Epithelial cell of esophagus (primary cell): Measurements from ENCODE around the gene C5orf22.
"Not testable (repeated sequence)": the region's sequence is repeated elsewhere in the genome, so short reads cannot be mapped to it uniquely, and the experiment has no call there.

Source experiments
- DNase-seq: peaks from one replicate; pipeline ENCODE4 v3.0.0; 2010; ENCODE audit warnings: low read depth
- H3K4me3 ChIP-seq: 2 replicates; pipeline ENCODE4 v1.5.1; 2011; ENCODE audit warnings: mild to moderate bottlenecking, low read length, control low read depth
- CTCF ChIP-seq: IDR thresholded peaks from 2 replicates; pipeline ENCODE4 v1.5.1; 2011; ENCODE audit warnings: low read depth, mild to moderate bottlenecking, low read length, control low read depth, inconsistent platforms; ENCODE audit not compliant: insufficient read depth; ENCODE audit errors: missing control alignments

Gene C5orf22

GRCh38 chr5:31523041-31523440 is 9.1 kb upstream of the C5orf22 start:
- H3K4me3 ChIP-seq = no peak overlapping the region
- TF ChIP-seq CTCF = no peak
- no peak for DNase-seq

- peak; percentile 27 for DNase-seq
- peak overlapping the region; percentile 98 for H3K4me3 ChIP-seq
- TF ChIP-seq CTCF = no peak
Measured at GRCh38 chr5:31530541-31531265, 1.4 kb upstream of the C5orf22 start.

GRCh38 chr5:31531543-31531887 is 586 bp upstream of the C5orf22 start:
- TF ChIP-seq CTCF = no peak
- H3K4me3 ChIP-seq = peak overlapping the region; percentile 98
- DNase-seq = peak; percentile 42

GRCh38 chr5:31534527-31535046 is 2.5 kb downstream of the C5orf22 start:
- TF ChIP-seq CTCF = no peak
- no peak overlapping the region for H3K4me3 ChIP-seq
- no peak for DNase-seq

GRCh38 chr5:31536873-31537272 is 4.8 kb downstream of the C5orf22 start:
- no peak overlapping the region for H3K4me3 ChIP-seq
- no peak for DNase-seq
- TF ChIP-seq CTCF = no peak

GRCh38 chr5:31537349-31537748 is 5.2 kb downstream of the C5orf22 start:
- TF ChIP-seq CTCF = no peak
- H3K4me3 ChIP-seq = no peak overlapping the region
- DNase-seq = no peak

- TF ChIP-seq CTCF = no peak
- DNase-seq = no peak
- no peak overlapping the region for H3K4me3 ChIP-seq
Measured at GRCh38 chr5:31537851-31538250, 5.8 kb downstream of the C5orf22 start.

- not testable (repeated sequence) for DNase-seq, H3K4me3 ChIP-seq
Measured at GRCh38 chr5:31549114-31549513, 17.0 kb downstream of the C5orf22 start.
